Tracheal epithelial cell (primary cell): ENCODE data around the gene ERO1A. TPM values are rescaled to one million over a fixed set of nuclear protein-coding genes. Genes with fewer than 3 reads are reported as not detected.

Experiments
- total RNA-seq: library from RNA; depleted of rRNA; stranded (reverse); fragments of >200 nt; gene quantifications from 2 replicates; pipeline ENCODE4 v1.2.1, GENCODE V29; 2014

The ERO1A gene
- 258 and 454 TPM in 2 replicates for total RNA-seq

GRCh38 chr14:52695481-52696091 is at the start of gene ERO1A:
Gene ERO1A (minus strand): TSS chr14:52695558. CDS start chr14:52695481, 77 bp downstream.

GRCh38 chr14:52729925-52730708 is 34.8 kb upstream of the ERO1A start, which contains the start of gene STYX:
Gene STYX (plus strand): TSS chr14:52730166. CDS start chr14:52730475, 309 bp downstream.

GRCh38 chr14:52706724-52707706 is 11.7 kb upstream of the ERO1A start, which contains the start of gene PSMC6:
Gene PSMC6 (plus strand): TSS chr14:52707200. CDS start chr14:52707220, 20 bp downstream.

Other genes starting within 250 kb of the ERO1A start
- 1.7 and 2.3 TPM in 2 replicates for gene TXNDC16, start 143.1 kb downstream of the ERO1A start, total RNA-seq
- under 0.01 TPM in 1 of 2 replicates, not detected in the other for gene GPR137C, start 142.7 kb downstream of the ERO1A start, total RNA-seq
- 88.5 and 113 TPM in 2 replicates for gene PSMC6, start 11.6 kb upstream of the ERO1A start, total RNA-seq
- gene STYX, start 34.6 kb upstream of the ERO1A start, total RNA-seq: 14.9 and 15.1 TPM in 2 replicates
- 34.2 and 58.2 TPM in 2 replicates for gene GNPNAT1, start 96.0 kb upstream of the ERO1A start, total RNA-seq